GM18909 (cell line): ENCODE measurements around the gene HSFY1.
"Not testable (repeated sequence)": the region's sequence is repeated elsewhere in the genome, so short reads cannot be mapped to it uniquely, and the experiment has no call there.

Source experiments
- ATAC-seq: cut with Tn5 transposase; IDR thresholded peaks from one replicate; pipeline ENCODE4 v1.9.1; 2021; ENCODE audit warnings: mild to moderate bottlenecking; ENCODE audit not compliant: unreplicated experiment, poor library complexity

HSFY1 gene, protein sequence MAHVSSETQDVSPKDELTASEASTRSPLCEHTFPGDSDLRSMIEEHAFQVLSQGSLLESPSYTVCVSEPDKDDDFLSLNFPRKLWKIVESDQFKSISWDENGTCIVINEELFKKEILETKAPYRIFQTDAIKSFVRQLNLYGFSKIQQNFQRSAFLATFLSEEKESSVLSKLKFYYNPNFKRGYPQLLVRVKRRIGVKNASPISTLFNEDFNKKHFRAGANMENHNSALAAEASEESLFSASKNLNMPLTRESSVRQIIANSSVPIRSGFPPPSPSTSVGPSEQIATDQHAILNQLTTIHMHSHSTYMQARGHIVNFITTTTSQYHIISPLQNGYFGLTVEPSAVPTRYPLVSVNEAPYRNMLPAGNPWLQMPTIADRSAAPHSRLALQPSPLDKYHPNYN

DNA sequence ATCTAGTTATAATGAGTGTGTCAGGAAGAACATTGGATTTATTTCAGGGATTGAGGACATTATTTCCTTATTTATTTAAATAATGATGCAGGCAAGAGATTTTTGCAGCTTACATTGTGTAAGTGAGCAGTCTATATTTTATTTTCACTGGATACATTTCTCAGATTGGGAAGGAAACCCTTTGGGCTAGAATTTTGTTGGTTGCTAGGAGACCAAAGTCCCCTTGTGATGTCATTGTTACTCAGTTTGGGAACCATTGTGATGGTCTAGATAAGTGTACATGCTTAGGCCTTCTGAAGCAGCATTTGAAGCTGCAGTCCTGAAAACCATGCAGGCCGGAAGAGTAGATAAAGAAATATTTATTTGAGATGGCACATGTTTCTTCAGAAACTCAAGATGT is at the start of gene HSFY1:
HSFY1 (plus strand) TSS at position 301 of the 400 bp plus-strand sequence; CDS start at position 369, 68 bp downstream.
- ATAC-seq: not testable (repeated sequence)

DNA sequence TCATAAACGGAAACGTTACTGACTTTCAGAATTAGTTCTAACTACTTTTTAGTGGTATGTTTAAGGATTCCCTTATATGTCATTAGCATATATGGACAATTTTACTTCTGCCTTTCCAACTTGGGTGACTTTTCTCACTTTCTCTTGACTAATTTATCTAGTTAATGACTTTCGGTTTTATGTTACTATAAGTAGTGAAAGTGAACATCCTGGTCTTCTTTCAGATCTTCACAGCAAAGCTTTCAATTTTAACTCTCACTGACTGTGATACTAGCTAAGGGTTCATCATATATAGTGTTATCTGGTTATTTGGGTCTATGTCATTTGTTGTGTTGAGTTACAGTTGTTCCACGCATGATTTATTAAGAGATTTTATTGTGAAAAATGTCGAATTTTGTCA is 42.3 kb upstream of the HSFY1 start:
- ATAC-seq: not testable (repeated sequence)

DNA sequence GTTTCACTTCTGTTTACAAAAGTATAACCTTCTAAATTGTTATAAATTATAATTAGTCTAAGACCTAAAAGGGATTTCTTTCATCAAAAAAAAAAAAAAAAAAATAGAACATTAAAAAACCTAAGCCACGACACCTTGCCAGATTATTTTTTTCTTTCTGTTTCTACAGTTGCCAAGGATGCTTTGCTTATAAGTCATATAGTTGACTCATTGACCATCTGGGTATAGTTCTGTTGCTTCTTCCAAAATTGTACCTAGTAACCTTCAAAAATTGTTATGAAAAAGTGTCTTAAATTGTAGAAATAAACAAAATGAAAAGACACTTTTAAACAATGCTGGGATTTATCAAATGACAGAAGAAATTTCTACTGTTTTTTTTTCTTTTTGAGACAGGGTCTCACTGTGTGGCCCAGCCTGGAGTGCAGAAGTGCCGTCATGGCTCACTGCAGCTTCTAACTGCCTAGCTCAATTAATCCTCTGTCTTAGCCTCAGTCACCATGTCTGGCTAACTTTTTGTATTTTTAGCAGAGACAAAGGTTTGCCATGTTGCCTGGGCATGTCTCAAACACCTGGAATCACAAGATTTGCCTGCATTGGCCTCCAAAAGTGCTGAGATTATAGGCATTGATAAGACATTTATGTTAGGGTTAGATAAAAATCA is 15.4 kb upstream of the HSFY1 start:
- ATAC-seq: not testable (repeated sequence)

DNA sequence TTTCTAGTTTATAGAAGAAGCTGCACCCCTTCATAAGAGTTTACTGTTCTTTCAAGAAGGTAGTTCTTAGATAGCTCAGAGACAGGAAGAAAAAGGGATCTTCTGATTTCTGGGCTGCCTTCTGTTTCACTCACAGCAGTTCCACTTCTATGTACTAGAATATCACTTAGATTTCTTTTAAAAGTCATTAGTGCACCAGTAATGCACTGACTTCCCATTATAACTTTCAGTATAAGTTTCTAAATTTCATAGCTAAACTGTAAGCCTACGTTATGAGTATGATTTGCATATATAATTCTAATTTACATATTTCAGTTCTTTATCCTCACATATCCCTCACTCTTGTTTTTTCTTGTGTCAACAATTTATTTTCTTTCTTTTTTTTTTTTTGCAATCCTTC is 7.6 kb upstream of the HSFY1 start:
- not testable (repeated sequence) for ATAC-seq

DNA sequence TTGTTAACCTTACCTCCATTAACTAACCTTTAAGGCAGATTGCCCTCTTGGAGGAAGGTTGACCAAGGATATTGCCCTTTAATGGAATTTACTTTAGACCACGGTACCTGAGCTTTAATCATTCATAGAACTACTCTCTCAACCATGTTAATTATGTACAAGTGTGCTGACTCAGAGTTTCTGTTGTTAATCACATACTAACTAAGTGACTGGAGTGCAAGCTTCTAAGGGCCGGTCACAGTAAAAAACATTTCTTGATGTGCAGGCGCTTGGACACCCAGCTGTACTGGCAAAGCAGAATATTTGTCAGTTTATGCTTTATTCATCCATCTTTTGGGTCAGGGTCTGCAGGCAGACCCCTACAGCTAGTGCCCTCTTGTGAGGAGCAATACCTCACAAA is 6.6 kb downstream of the HSFY1 start:
- not testable (repeated sequence) for ATAC-seq

DNA sequence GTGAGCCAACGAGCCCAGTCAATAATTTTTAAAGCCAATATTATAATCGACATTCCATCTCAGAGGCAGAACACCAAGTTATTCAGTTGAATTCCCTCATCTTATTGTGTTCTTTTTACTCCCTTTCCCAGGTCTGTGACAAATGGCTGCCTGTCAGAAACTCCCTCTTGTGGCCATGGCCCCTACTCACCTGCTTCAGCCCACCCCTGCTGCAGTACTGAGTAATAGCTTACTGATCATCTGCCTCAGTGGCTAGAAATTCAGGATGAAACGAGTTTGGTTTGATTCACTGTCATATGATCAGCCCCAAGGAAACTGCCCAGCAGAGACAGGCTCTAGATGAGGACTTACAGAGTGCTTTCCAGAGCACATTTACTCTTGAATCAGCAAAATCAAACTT is 19.4 kb downstream of the HSFY1 start:
- not testable (repeated sequence) for ATAC-seq
